ENCODE measurements around the gene LRRTM3.

GRCh38 chr10:67095531-67095930 is 169.7 kb downstream of the LRRTM3 start:
- no peak for TF ChIP-seq CTCF (IDR thresholded peaks at IDR 0.05; ENCODE audit: low read depth, low read length, poor library complexity, severe bottlenecking)
- no peak for TF ChIP-seq EZH2phosphoT487 (IDR thresholded peaks at IDR 0.05; ENCODE audit: borderline replicate concordance, low read length)
